ENCODE results near the gene TTC39C. TPM values are rescaled to one million over a fixed set of nuclear protein-coding genes. Genes with fewer than 3 reads are reported as not detected.

The TTC39C gene
- polyA plus RNA-seq, 2 of the 4 experiments (the other 2 are of a cell fraction), result 8.7 to 18.4 TPM

DNA sequence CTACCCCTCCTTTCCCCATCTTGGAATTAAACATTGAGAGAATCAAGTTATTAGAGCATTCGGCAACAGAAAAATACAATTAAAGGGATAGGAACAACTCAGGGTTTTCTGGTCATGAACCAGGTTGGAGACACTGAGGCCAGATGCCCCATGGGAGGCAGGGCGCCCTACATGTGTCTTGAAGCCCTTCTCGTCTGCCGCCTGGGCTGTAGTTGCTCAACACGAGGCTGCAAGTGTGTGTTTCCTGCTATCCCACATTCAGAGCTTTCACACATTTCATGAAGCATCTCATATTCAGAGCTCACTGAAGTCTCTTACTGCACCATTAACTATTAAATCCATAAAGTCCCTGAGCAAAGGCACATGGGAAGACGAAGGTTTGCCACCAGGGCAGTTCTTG is 28.8 kb downstream of the TTC39C start:
- Histone ChIP-seq H3K4me2 (no peak overlapping the region), H3K9me3 (no peaks in the 10 kb centered on the region), H3K27ac (no peak overlapping the region), H3K4me3 (no peak overlapping the region), H3K4me1 (no peaks in the 10 kb centered on the region; the same call in 2 of the 3 replicates)
- no peak for DNase-seq (ENCODE audit: low read depth in 1 of 2, low spot score in 1 of 2)
- no peak for TF ChIP-seq SREBF2 (IDR thresholded peaks at IDR 0.05)
- TF ChIP-seq HEYL (CRISPR knock-in tag; IDR thresholded peaks at IDR 0.05), result no peak
- no peak for TF ChIP-seq RCOR1 (IDR thresholded peaks at IDR 0.05; ENCODE audit: low read depth, low read length)
- no peak for TF ChIP-seq USF2 (IDR thresholded peaks at IDR 0.05)
- no peak for TF ChIP-seq HDAC2 (IDR thresholded peaks at IDR 0.05)
- no peak for TF ChIP-seq RARB (CRISPR knock-in tag; IDR thresholded peaks at IDR 0.05)
- TF ChIP-seq, protein P1, sequence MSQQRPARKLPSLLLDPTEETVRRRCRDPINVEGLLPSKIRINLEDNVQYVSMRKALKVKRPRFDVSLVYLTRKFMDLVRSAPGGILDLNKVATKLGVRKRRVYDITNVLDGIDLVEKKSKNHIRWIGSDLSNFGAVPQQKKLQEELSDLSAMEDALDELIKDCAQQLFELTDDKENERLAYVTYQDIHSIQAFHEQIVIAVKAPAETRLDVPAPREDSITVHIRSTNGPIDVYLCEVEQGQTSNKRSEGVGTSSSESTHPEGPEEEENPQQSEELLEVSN (IDR thresholded peaks at IDR 0.05; ENCODE audit: borderline replicate concordance, low read depth), result no peak
- TF ChIP-seq HMGXB4 (CRISPR knock-in tag; IDR thresholded peaks at IDR 0.05; ENCODE audit: borderline replicate concordance), result no peak
- no peak for TF ChIP-seq BHLHE40 (IDR thresholded peaks at IDR 0.05; ENCODE audit: low read depth, low read length)
- no peak for TF ChIP-seq HOXB13 (CRISPR knock-in tag; IDR thresholded peaks at IDR 0.05; ENCODE audit: low read depth)
- TF ChIP-seq FOSB (CRISPR knock-in tag; IDR thresholded peaks at IDR 0.05), result no peak
- TF ChIP-seq ZNF302 (CRISPR knock-in tag; IDR thresholded peaks at IDR 0.05), result no peak
- TF ChIP-seq, protein P2, sequence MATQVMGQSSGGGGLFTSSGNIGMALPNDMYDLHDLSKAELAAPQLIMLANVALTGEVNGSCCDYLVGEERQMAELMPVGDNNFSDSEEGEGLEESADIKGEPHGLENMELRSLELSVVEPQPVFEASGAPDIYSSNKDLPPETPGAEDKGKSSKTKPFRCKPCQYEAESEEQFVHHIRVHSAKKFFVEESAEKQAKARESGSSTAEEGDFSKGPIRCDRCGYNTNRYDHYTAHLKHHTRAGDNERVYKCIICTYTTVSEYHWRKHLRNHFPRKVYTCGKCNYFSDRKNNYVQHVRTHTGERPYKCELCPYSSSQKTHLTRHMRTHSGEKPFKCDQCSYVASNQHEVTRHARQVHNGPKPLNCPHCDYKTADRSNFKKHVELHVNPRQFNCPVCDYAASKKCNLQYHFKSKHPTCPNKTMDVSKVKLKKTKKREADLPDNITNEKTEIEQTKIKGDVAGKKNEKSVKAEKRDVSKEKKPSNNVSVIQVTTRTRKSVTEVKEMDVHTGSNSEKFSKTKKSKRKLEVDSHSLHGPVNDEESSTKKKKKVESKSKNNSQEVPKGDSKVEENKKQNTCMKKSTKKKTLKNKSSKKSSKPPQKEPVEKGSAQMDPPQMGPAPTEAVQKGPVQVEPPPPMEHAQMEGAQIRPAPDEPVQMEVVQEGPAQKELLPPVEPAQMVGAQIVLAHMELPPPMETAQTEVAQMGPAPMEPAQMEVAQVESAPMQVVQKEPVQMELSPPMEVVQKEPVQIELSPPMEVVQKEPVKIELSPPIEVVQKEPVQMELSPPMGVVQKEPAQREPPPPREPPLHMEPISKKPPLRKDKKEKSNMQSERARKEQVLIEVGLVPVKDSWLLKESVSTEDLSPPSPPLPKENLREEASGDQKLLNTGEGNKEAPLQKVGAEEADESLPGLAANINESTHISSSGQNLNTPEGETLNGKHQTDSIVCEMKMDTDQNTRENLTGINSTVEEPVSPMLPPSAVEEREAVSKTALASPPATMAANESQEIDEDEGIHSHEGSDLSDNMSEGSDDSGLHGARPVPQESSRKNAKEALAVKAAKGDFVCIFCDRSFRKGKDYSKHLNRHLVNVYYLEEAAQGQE (IDR thresholded peaks at IDR 0.05), result no peak
- TF ChIP-seq RFX5 (IDR thresholded peaks at IDR 0.05), result no peak
- TF ChIP-seq NPAS2 (CRISPR knock-in tag; IDR thresholded peaks at IDR 0.05; ENCODE audit: borderline replicate concordance), result no peak
- no peak for TF ChIP-seq HOXA7 (CRISPR knock-in tag; IDR thresholded peaks at IDR 0.05)
- no peak for TF ChIP-seq PBX3 (IDR thresholded peaks at IDR 0.05)
- TF ChIP-seq ZFP36 (IDR thresholded peaks at IDR 0.05; ENCODE audit: borderline replicate concordance, partially characterized antibody), result no peak
- TF ChIP-seq JUN (IDR thresholded peaks at IDR 0.05), result no peak
- TF ChIP-seq, protein P3, sequence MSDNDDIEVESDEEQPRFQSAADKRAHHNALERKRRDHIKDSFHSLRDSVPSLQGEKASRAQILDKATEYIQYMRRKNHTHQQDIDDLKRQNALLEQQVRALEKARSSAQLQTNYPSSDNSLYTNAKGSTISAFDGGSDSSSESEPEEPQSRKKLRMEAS (IDR thresholded peaks at IDR 0.05), result no peak
- no peak for ATAC-seq
- ChIA-PET POLR2A (no interaction called here), CTCF (no interaction called here)
- FAIRE-seq, result no peak
- WGBS (ENCODE audit: missing lambda C conversion rate), result 89% methylated on average over 6 of the region's 6 CpGs
